ENCODE results near the gene SH2D5. TPM values are rescaled to one million over a fixed set of nuclear protein-coding genes. Genes with fewer than 3 reads are reported as not detected.

The SH2D5 gene
- total RNA-seq, 6 donors from 2014 or later, result 0.13 to 0.46 (median 0.40) TPM; not detected in 3

DNA sequence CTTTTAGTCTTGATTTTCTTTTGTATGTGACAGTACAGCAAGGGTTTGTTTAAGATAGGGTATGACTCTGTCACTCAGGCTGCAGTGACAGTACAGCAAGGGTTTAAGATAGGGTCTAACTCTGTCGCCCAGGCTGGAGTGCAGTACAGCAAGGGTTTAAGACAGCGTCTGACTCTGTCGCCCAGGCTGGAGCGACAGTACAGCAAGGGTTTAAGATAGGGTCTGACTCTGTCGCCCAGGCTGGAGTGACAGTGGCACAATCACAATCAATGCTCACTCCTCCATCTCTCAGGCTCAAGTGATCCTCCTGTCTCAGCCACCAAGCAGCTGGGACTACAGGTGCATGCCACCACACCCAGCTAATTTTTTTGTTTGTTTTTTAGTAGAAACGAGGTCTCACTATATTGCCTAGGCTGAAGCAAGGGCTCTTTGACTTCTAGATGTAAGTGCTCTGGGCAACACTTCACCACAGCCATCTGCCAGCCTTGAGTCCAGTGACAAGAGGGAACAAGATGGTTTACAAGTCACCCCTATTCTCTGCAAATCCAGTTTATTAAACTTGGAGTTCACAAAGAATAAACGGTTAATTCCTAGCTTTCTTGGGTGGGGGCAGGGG, 965 bp upstream of the SH2D5 start:
- WGBS, 2 donors, result 12 to 23% methylated on average over 7 of the region's 7 CpGs
- Histone ChIP-seq H3K9me3 (no peaks in the 10 kb centered on the region), H3K4me3 (peak overlapping the region in 3 of 4 donors; percentile 55 to 70 (median 67)), H3K27me3 (peaks cover 0 to 26% (median 16%) of the 10 kb centered on the region in 4 donors), H3K36me3 (peaks cover 0 to 15% (median 2%) of the 10 kb centered on the region in 4 donors), H3K27ac (peak overlapping the region in 3 of 4 donors; percentile 28 to 53 (median 48)), H3K4me1 (peaks cover 22 to 28% (median 24%) of the 10 kb centered on the region in 4 donors)
- TF ChIP-seq, protein P1, sequence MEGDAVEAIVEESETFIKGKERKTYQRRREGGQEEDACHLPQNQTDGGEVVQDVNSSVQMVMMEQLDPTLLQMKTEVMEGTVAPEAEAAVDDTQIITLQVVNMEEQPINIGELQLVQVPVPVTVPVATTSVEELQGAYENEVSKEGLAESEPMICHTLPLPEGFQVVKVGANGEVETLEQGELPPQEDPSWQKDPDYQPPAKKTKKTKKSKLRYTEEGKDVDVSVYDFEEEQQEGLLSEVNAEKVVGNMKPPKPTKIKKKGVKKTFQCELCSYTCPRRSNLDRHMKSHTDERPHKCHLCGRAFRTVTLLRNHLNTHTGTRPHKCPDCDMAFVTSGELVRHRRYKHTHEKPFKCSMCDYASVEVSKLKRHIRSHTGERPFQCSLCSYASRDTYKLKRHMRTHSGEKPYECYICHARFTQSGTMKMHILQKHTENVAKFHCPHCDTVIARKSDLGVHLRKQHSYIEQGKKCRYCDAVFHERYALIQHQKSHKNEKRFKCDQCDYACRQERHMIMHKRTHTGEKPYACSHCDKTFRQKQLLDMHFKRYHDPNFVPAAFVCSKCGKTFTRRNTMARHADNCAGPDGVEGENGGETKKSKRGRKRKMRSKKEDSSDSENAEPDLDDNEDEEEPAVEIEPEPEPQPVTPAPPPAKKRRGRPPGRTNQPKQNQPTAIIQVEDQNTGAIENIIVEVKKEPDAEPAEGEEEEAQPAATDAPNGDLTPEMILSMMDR (IDR thresholded peaks at IDR 0.05), result no peak
- ATAC-seq (ENCODE audit: low FRiP score in 2 of 2), result peak; percentile 20 to 22
- no peak for DNase-seq

DNA sequence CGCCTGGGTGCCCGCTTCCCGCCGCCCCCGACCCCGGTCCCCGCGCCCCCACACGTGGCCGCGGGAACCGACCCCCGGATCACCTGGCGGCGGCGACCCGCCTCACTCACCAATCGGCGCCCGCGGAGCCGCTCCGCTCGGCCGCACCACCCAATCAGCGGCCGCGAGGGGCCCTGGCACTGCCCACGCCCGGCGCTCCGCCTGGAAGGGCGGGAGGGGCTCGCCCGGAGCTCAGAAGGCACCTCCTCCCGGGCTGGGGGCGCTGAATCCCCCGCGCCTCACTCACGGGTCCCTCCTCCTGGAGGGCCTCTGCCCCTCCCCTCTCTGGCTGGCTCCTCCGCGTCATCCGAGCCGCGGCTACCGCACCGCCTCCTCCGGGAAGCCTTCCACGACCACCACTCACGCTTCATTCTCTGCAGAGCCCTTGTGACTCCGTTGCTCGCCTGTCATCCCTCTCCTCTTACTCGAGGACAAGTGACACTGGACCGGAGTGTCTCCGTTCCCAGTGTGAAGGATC, 374 bp downstream of the SH2D5 start:
- no peak overlapping the region for H3K27ac ChIP-seq
- peaks cover 22 to 28% (median 24%) of the 10 kb centered on the region in 4 donors for H3K4me1 ChIP-seq
- DNase-seq (peak; percentile 61 to 92), ATAC-seq (ENCODE audit: low FRiP score in 2 of 2) (peak; percentile 17 to 76)
- peaks cover 0 to 3% (median 0%) of the 10 kb centered on the region in 4 donors for H3K36me3 ChIP-seq
- peaks cover 0 to 26% (median 16%) of the 10 kb centered on the region in 4 donors for H3K27me3 ChIP-seq
- peak overlapping the region; percentile 40 to 70 (median 61) for H3K4me3 ChIP-seq
- no peaks in the 10 kb centered on the region for H3K9me3 ChIP-seq
- 2 to 3% methylated on average over 19 to 25 of the region's 55 CpGs for WGBS, 2 donors
- no peak for TF ChIP-seq POLR2A (IDR thresholded peaks at IDR 0.05)
- no peak for TF ChIP-seq POLR2AphosphoS5 (IDR thresholded peaks at IDR 0.05)
- no peak for TF ChIP-seq EP300 (IDR thresholded peaks at IDR 0.05)
- TF ChIP-seq, protein P1 (IDR thresholded peaks at IDR 0.05), result no peak

DNA sequence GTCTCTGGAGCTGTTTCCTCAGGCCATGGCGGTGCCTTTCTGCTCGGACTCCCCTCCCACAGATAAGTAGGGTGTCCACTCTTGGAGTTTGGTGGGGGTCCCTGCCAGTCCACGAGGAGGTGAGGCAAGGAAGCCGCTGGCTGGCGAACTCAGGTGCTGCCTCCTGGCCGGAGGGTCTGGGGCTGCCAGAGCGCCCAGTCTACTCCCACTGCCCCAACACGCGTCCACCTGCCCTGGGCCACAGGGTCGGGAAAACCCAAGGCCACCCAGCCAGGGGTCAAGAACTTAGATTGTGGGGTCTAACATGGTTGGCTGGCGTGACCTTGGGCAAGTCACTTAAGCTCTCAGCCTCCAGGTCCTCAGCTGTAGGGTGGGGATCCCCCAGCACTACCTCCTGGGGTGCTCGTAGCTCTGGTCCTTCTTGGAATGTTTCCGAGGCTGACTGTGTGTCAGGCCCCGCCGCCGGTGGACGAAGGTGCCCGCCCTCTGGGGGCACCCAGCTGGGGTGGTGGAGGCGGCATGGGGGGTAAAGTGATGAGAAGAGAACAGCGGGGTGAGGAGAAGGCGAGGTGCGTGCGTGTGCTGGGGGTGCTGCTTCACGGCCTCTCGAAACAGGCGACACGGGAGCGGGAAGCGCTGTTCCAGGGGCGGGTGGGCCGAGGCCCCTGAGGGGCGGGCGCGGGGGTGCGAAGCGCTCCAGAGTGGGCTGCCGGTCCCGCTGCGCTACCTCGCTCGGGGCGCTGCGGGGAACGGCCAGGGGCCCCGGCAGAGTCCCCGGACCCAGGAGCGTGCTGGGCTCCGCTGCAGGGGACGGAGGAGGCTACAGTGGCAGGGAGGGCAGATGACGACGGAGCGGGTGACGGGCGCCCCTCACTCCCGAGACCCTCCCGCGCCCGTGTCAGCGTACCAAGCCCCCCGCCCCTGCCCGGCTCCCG, 1.2 kb downstream of the SH2D5 start:
- Histone ChIP-seq H3K27ac (no peak overlapping the region), H3K9me3 (no peaks in the 10 kb centered on the region), H3K4me1 (peaks cover 22 to 28% (median 24%) of the 10 kb centered on the region in 4 donors), H3K36me3 (no peaks in the 10 kb centered on the region), H3K4me3 (peak overlapping the region; percentile 16 to 70 (median 61)), H3K27me3 (peaks cover 0 to 26% (median 16%) of the 10 kb centered on the region in 4 donors)
- TF ChIP-seq EP300 (IDR thresholded peaks at IDR 0.05) (no peak), POLR2A (IDR thresholded peaks at IDR 0.05) (no peak), POLR2AphosphoS5 (IDR thresholded peaks at IDR 0.05) (no peak)
- TF ChIP-seq, protein P1 (IDR thresholded peaks at IDR 0.05), result no peak
- ATAC-seq (ENCODE audit: low FRiP score in 2 of 2) (no peak), DNase-seq (peak in 1 of 2 donors; percentile 84)
- WGBS, 2 donors, result 23% methylated on average over 34 of the region's 62 CpGs; no CpG with 5 or more reads in 1 of the 2 donors

DNA sequence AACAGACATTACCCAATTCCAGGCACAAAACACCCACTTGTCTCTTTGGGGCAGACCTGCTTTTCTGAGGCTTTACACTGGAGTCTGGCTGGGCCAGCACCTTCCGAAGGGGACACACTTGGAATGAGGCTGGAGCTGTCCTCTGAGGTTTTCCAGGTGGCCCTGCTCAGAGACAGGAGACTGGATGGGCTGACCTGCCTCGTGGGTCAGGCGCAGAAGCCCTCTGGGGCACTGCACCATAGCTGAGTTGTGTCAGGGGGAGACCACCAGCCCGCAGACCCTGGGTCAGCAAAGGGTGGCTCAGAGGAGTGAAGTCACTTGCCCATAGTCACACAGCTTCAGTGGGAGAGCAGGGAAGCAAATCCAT, 1.8 kb downstream of the SH2D5 start:
- ATAC-seq (ENCODE audit: low FRiP score in 2 of 2), result no peak
- 48% methylated on average over 4 of the region's 4 CpGs; no CpG with 5 or more reads in 1 of the 2 donors for WGBS, 2 donors
- H3K4me3 ChIP-seq, result no peak overlapping the region
- H3K27me3 ChIP-seq, result peaks cover 0 to 26% (median 16%) of the 10 kb centered on the region in 4 donors
- H3K4me1 ChIP-seq, result peaks cover 22 to 28% (median 24%) of the 10 kb centered on the region in 4 donors
- no peak for DNase-seq
- no peak overlapping the region for H3K27ac ChIP-seq
- TF ChIP-seq POLR2AphosphoS5 (IDR thresholded peaks at IDR 0.05) (no peak), EP300 (IDR thresholded peaks at IDR 0.05) (no peak), POLR2A (IDR thresholded peaks at IDR 0.05) (no peak)
- TF ChIP-seq, protein P1 (IDR thresholded peaks at IDR 0.05), result no peak
- H3K9me3 ChIP-seq, result no peaks in the 10 kb centered on the region
- no peaks in the 10 kb centered on the region for H3K36me3 ChIP-seq
